Loucy (cell line): ENCODE data around the gene DENND5A.

Experiments
- H2AFZ ChIP-seq: fragments of 200-600 bp; sonication (generic); 2 replicates; pipeline ENCODE4 v1.6.0; 2016; ENCODE audit warnings: antibody characterized with exemption, mild to moderate bottlenecking, low read length, moderate library complexity
- H3F3A ChIP-seq: fragments of 200-600 bp; 2 replicates; pipeline ENCODE4 v1.6.0; 2016; ENCODE audit warnings: antibody characterized with exemption, low read depth, mild to moderate bottlenecking
- H3K27me3 ChIP-seq: fragments of 200-600 bp; sonication (generic); 2 replicates; pipeline ENCODE4 v1.6.1; 2014; ENCODE audit warnings: low read length, mild to moderate bottlenecking; ENCODE audit not compliant: insufficient read depth, poor library complexity, severe bottlenecking
- H3K36me3 ChIP-seq: fragments of 200-600 bp; sonication (generic); 2 replicates; pipeline ENCODE4 v1.6.1; 2016; ENCODE audit warnings: low read length; ENCODE audit not compliant: insufficient read depth
- H3K4me1 ChIP-seq: fragments of 200-600 bp; sonication (generic); 2 replicates; pipeline ENCODE4 v1.5.1; 2014; ENCODE audit warnings: low read length, mild to moderate bottlenecking; ENCODE audit not compliant: insufficient read depth, poor library complexity, severe bottlenecking
- H3K4me2 ChIP-seq: fragments of 200-600 bp; sonication (generic); 2 replicates; pipeline ENCODE4 v1.6.0; 2014; ENCODE audit warnings: antibody characterized with exemption, low read length, low read depth, mild to moderate bottlenecking; ENCODE audit not compliant: poor library complexity, severe bottlenecking
- H3K4me3 ChIP-seq: fragments of 200-600 bp; sonication (generic); 2 replicates; pipeline ENCODE4 v1.5.1; 2014; ENCODE audit warnings: low read length, mild to moderate bottlenecking, mixed read lengths; ENCODE audit not compliant: poor library complexity, severe bottlenecking
- H3K79me2 ChIP-seq: fragments of 200-600 bp; sonication (generic); 2 replicates; pipeline ENCODE4 v1.6.1; 2014; ENCODE audit warnings: low read length; ENCODE audit not compliant: insufficient read depth
- H3K9ac ChIP-seq: fragments of 200-600 bp; sonication (generic); 2 replicates; pipeline ENCODE4 v1.6.0; 2014; ENCODE audit warnings: mild to moderate bottlenecking, low read depth, low read length, moderate library complexity; ENCODE audit not compliant: poor library complexity, severe bottlenecking
- H3K9me2 ChIP-seq: fragments of 200-600 bp; sonication (generic); replicated peaks from 2 replicates; pipeline ENCODE4 v1.6.1; 2016; ENCODE audit warnings: low read depth, low read length, mixed read lengths
- H3K9me3 ChIP-seq: fragments of 200-600 bp; sonication (generic); 2 replicates; pipeline ENCODE4 v1.6.1; 2014; ENCODE audit warnings: mild to moderate bottlenecking, antibody characterized with exemption, low read length, low read depth; ENCODE audit not compliant: insufficient read depth
- H4K20me1 ChIP-seq: fragments of 200-600 bp; sonication (generic); 2 replicates; pipeline ENCODE4 v1.6.0; 2014; ENCODE audit warnings: antibody characterized with exemption, low read length, mild to moderate bottlenecking; ENCODE audit not compliant: insufficient read depth, poor library complexity, severe bottlenecking
- CTCF ChIP-seq: fragments of 200-600 bp; sonication (generic); conservative IDR thresholded peaks from 2 replicates; pipeline ENCODE4 v1.5.1; 2014; ENCODE audit warnings: mild to moderate bottlenecking, antibody characterized with exemption, low read length
- EZH2phosphoT487 ChIP-seq: fragments of 200-600 bp; IDR thresholded peaks from 2 replicates; pipeline ENCODE4 v1.6.1; 2018; ENCODE audit warnings: antibody characterized with exemption, mild to moderate bottlenecking, moderate library complexity, borderline replicate concordance

The DENND5A gene

GRCh38 chr11:9267680-9268079, 2.5 kb upstream of the DENND5A start:
- TF ChIP-seq EZH2phosphoT487 (no peak), CTCF (no peak)
- H4K20me1 ChIP-seq = no peaks in the 10 kb centered on the region
- no peaks in the 10 kb centered on the region for H3F3A ChIP-seq
- H3K4me1 ChIP-seq = peaks cover 8% of the 10 kb centered on the region
- no peaks in the 10 kb centered on the region for H3K9me2 ChIP-seq
- H2AFZ ChIP-seq = no peak overlapping the region
- no peaks in the 10 kb centered on the region for H3K27me3 ChIP-seq
- peaks cover 16% of the 10 kb centered on the region; the same call in 1 of the 2 replicates for H3K79me2 ChIP-seq
- no peak overlapping the region for H3K4me3 ChIP-seq
- no peak overlapping the region for H3K9ac ChIP-seq
- no peaks in the 10 kb centered on the region for H3K36me3 ChIP-seq
- no peak overlapping the region for H3K4me2 ChIP-seq
- no peaks in the 10 kb centered on the region for H3K9me3 ChIP-seq

GRCh38 chr11:9266926-9267325, 1.8 kb upstream of the DENND5A start:
- H3F3A ChIP-seq = 0 out of 2 replicates have a peak, but pooled peaks cover 5% of the 10 kb centered on the region
- no peaks in the 10 kb centered on the region for H3K9me2 ChIP-seq
- no peak overlapping the region for H2AFZ ChIP-seq
- H3K4me1 ChIP-seq = peaks cover 14% of the 10 kb centered on the region
- H3K36me3 ChIP-seq = no peaks in the 10 kb centered on the region
- TF ChIP-seq CTCF (no peak), EZH2phosphoT487 (no peak)
- no peak overlapping the region for H3K9ac ChIP-seq
- no peak overlapping the region for H3K4me2 ChIP-seq
- no peaks in the 10 kb centered on the region for H3K27me3 ChIP-seq
- peaks cover 22% of the 10 kb centered on the region; the same call in 1 of the 2 replicates for H3K79me2 ChIP-seq
- no peaks in the 10 kb centered on the region for H3K9me3 ChIP-seq
- H3K4me3 ChIP-seq = no peak overlapping the region
- H4K20me1 ChIP-seq = peaks cover 5% of the 10 kb centered on the region

- H2AFZ ChIP-seq = no peak overlapping the region
- H3K4me2 ChIP-seq = no peak overlapping the region
- H3K9me3 ChIP-seq = no peaks in the 10 kb centered on the region
- no peak overlapping the region for H3K9ac ChIP-seq
- H3F3A ChIP-seq = 0 out of 2 replicates have a peak, but pooled peaks cover 6% of the 10 kb centered on the region
- H3K4me1 ChIP-seq = peaks cover 16% of the 10 kb centered on the region
- H3K36me3 ChIP-seq = no peaks in the 10 kb centered on the region
- no peaks in the 10 kb centered on the region for H3K27me3 ChIP-seq
- H3K9me2 ChIP-seq = no peaks in the 10 kb centered on the region
- H4K20me1 ChIP-seq = peaks cover 8% of the 10 kb centered on the region
- H3K4me3 ChIP-seq = no peak overlapping the region
- TF ChIP-seq EZH2phosphoT487 (no peak), CTCF (no peak)
- peaks cover 28% of the 10 kb centered on the region for H3K79me2 ChIP-seq
These were observed 1.1 kb upstream of the DENND5A start for GRCh38 chr11:9266132-9266736.
